UCSD-AML1 (cell line): ENCODE data around the gene HTR2A.

Source experiments
- DNase-seq: peaks from one replicate; lab custom pipeline; 2025; ENCODE audit not compliant: unreplicated experiment; lab: John Stamatoyannopoulos, UW

Gene HTR2A

GRCh38 chr13:46896341-46897137, at the start of gene HTR2A:
Gene HTR2A, minus strand, starts transcription at chr13:46897053. Its CDS starts 1,147 bp downstream, at chr13:46895906.
- peak; percentile 30 for DNase-seq

DNA sequence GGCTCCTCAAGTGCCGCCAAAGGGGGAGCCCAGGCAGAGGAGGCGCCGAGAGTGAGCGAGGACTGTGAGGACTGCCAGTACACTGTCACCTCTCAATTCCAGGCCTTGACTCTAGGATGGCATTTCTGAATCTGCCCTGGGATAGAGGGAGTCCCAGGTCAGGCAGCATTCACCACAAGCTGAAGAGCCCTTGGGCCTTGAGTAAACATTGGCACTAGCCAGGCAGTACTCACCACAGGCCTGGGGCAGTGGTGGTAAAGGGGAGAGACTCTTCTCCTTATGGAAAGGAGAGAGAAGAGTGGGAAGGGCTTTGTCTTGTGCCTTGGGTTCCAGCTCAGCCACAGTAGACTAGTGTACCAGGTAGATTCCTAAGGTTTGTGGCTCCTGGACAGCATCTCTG, 39.7 kb upstream of the HTR2A start:
- DNase-seq, result no peak

DNA sequence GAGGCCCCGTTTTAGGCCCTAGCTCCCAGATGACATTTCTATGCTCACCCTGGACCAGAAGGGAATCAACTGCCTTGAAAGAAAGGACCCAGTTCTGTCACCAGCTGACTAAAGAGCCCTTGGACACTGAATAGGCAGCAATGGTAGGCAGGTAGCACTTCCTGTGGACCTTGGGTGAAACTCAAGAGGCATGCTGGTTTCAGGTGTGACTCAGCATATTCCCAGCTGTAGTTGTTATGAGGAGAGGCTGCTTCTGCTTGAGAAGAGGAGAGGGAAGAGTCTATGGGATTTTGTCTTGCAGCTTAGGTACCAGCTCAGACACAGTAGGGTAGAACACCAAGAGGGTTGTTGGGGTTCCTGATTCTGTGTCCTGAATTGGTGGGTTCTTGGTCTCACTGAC, 37.9 kb upstream of the HTR2A start:
- no peak for DNase-seq

- no peak for DNase-seq
These were observed 30.2 kb upstream of the HTR2A start for GRCh38 chr13:46926916-46927590.

- DNase-seq, result no peak
These were observed 28.6 kb upstream of the HTR2A start for GRCh38 chr13:46925486-46925885.

DNA sequence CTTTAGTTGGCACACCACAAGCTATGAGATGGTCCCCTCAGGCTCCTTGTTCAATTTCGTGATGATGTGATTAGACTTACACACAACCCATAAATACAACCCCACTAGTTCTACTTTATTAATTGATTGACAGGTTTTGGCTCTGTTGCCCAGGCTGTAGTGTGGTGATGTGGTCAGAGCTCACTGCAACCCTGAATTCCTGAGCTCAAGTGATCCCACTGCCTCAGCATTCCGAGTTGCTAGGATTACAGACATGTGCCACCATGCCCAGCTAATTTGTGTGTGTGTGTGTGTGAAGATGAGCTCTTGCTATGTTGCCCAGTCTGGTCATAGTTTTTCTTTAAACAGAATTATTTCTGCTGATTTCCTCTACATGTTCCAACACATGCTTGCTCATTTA, 17.5 kb upstream of the HTR2A start:
- DNase-seq, result no peak

DNA sequence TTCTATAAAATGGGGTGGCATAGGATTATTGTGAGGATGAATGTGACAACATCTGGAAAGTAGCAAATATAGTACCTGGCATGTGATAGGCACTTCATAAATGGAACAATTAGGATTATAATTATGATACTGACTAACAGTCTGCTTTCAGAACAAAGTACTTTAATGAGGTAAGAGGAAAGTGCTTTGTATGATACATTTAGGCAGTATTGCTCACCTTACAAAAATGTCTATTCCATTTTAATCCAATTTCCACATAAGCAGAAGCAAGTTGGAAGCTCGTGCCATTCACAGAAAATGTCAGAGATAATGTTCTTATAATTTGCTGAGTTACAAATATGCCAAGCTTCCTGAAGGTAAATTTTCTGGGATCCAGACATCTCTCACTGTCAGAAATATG, 16.9 kb upstream of the HTR2A start:
- no peak for DNase-seq

DNA sequence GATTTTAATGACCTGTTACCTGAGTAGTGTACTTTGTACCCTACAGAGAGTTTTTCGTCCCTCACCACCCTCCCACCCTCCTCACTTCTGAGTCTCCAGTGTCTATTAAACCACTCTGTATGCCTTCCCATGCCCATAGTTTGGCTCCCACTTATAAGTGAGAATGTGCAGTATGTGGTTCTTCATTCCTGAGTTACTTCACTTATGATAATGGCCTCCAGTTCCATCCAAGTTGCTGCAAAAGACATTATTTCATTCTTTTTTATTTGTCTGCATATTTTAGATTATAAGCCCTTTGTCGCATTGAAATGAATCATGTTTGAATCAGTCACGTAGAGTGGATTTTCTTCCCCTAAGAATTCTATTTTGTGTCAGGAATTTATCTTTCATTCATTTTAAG, 12.2 kb upstream of the HTR2A start:
- DNase-seq, result no peak

DNA sequence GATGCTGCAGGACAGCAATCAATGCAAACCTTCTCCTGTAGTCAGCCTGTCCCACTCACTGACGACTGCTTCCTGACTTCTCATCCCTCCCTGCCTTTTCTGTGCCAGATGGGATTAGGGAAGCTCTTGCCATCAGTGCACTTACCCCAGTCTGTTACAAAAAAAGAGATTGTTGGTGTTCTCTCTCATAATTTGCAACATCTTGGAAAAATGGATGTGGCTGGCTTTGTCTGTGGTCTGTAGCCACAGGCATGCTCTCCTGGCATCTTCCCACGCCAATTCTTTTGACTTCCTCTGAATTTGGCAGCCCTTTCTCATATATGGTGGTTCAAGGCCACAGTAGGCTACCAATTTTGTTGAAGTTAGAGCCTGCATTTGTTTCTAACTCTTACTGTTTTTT, 11.6 kb upstream of the HTR2A start:
- DNase-seq, result no peak

DNA sequence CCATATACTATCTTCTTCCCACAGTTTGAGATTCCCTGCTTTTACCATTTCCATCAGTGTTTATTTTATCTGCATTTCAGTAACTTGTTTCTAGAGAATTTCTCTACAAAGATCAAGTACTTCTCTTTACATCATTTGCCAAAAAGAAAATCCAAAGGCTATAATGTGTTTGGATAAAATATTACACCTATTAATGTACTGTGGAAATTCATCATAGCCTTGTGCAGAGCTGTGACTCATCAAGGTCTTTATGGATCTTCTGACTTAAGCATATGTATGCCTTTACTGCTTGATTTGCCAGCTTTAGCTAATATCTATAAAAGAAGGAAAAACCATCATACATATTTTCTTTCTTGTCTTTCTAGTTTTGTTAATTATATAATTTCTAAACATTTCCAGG, 9.6 kb upstream of the HTR2A start:
- DNase-seq, result no peak

DNA sequence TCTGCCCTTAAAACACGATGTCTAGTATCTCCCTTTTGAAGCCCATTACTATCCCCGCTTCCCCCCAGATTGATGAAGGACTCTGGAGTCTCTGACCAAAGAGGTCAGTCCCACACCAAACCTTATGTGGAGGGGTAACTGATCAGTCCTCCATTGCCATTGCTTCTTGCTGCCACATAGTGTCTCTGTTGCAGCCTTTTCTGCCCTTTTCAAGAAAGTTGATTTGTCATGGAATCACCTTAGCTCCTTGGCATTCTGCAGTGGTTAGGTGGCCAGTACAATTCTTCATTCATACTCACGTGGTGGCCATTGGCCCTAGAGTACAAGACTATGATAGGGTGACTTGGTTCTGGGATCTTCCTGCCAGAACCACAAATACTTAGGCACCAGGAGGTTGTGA, 8.4 kb upstream of the HTR2A start:
- DNase-seq, result no peak

- DNase-seq, result no peak
These were observed 6.9 kb upstream of the HTR2A start for GRCh38 chr13:46903748-46904147.

DNA sequence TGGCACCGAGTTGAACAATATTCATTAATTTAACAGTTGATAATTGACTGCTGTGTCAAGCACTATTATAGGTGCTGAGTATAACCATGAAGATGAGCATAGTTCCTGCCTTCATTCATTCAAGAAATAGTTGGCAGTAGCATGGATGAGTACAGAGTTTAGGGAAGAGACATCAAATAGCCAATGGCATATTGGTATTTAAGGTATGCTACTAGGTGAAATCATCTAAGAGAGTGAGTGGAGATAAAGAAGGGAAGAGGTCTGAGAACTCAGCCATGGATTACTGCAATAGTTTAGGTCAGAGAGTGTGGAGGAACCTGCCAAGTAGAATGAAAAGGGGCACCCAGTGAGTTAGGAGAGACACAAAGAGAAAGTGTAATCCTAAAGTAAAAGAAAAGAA, 4.9 kb upstream of the HTR2A start:
- DNase-seq, result no peak

DNA sequence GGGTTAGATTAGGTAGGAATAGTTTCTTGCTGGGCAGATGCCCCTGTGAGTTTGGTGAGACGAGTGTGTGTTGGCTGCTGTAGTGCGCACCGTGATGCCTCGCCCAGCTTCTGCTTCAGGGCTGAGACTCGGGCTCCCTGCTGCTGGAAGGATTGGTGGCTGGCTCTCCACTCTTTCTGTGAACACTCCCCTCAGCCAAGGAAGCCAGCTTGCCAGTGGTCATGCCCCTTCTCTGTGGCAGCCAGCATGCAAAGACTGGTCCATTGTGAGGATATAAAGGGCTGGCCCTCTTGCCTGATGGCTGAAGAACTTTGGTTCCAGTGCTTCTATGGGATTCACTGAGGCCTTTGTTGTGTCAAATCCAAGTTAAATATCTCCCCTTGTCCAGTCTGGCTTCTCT, 2.9 kb upstream of the HTR2A start:
- no peak for DNase-seq

GRCh38 chr13:46895381-46895780, 1.5 kb downstream of the HTR2A start:
- no peak for DNase-seq

- no peak for DNase-seq
These were observed 2.3 kb downstream of the HTR2A start for GRCh38 chr13:46894568-46894967.

- DNase-seq, result peak; percentile 74
These were observed 2.9 kb downstream of the HTR2A start for GRCh38 chr13:46893798-46894560.

- DNase-seq, result no peak
These were observed 3.6 kb downstream of the HTR2A start for GRCh38 chr13:46893221-46893740.

DNA sequence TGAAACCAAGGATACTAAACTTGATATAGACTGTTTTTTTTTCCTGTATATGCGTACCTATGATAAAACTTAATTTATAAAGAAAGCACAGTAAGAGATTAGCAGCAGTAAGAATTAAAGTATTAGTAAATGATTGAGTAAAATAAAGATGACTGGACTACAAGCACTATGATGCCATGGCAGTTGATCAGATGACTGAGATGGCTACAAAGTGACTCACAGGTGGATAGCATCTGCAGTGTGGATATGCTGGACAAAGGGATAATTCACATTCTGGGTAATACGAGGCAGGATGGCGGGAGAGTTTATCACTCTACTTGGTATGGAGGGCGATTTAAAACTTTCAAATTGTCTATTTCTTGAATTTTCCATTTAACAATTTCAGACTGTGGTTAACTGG, 11.8 kb downstream of the HTR2A start:
- no peak for DNase-seq

DNA sequence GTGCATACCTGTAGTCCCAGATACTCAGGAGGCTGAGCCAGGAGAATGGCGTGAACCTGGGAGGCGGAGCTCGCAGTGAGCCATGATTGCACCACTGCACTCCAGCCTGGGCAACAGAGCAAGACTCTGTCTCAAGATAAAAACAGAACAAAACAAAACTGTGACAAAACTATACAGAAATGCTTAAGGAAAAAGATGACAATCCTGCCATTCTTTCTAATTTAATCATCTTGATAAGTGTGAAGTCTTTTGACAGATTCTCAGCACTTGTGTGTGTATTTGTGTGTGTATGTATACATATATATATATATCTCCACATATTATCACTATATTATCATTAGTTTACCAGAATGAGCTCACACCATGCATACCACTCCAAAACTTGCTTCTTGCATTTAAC, 12.3 kb downstream of the HTR2A start:
- no peak for DNase-seq

GRCh38 chr13:46881621-46882020, 15.2 kb downstream of the HTR2A start:
- no peak for DNase-seq

GRCh38 chr13:46874006-46874405, 22.8 kb downstream of the HTR2A start:
- DNase-seq, result no peak
